GM21515 (cell line): ENCODE results near the gene KIF18A.
A peak's percentile ranks its signal among the peaks of the same experiment; 100 is the strongest.
"Not testable (repeated sequence)": the region's sequence is repeated elsewhere in the genome, so short reads cannot be mapped to it uniquely, and the experiment has no call there.

ENCODE experiments used
- ATAC-seq: cut with Tn5 transposase; IDR thresholded peaks from one replicate; pipeline ENCODE4 v1.9.1; 2021; ENCODE audit not compliant: unreplicated experiment

KIF18A gene

DNA sequence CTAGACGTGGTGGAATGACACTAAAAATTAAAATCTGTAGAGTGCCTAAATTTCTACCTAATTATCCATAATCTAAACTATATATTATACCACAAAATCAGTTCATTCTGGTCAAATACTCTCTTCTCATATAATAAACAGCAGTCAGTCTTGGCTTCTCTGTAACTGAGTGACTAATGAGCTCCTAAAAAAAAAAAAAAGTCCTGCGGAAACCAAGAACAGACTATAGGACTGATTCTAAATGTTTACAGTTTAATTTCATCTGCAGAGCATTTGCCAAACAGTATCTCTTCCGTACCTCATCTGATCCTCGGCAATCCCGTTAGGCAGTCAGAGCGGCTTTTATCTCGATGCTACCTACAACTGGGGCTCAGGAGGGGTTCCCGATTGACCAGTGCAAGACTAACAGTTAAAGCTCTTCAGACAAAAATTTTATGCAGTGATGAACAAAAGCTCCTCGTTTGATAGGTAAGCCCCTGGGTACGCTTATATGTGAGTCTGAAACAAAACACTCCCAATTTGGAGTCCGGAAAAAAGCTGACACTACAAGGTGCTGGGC is 686 bp downstream of the KIF18A start:
- ATAC-seq, result peak; percentile 5

DNA sequence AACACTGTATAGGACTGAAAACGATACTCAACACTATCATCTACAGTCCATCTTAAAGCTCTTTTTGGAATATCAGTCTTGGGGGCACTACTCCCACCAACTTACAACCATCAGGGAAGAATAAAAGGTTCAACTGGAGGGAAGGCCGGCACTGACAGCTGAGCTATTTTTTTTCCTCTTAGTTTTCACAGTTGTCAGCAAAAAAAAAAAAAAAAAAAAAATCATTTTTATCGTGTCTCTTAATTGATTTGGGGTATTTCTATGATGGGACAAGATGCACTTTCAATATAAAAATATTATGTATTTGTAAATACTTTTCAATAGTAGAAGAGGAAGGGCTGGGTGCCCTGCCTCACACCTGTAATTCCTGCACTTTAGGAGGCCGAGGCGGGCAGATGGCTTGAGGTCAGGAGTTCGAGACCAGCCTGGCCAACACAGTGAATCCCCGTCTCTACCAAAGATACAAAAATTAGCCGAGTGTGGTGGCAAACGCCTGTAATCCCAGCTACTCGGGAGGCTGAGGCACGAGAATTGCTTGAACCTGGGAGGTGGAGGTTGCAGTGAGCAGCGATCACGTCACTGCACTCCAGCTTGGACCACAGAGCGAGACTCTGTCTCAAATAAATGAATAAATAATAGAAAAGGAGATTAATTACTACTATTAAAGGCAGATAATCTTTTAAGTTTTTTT is 1.5 kb downstream of the KIF18A start:
- no peak for ATAC-seq

DNA sequence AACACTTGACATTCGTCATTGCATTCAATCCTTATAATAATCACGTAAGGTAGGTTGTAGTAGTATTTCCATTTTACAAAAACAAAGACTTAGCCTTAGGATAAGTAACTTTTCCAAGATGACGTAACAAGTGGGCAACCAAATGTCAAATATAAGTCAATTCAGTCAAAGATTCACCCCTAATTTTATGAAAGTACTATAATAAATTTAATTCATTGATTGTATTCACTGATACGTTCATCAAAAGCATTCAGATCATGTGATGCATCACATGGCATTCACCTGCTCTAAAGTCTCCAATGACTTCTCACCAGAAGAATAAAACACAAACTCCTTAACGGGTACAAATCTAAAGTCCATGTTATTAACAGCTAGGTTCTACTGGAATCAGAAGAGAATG is 2.1 kb downstream of the KIF18A start:
- ATAC-seq, result no peak

GRCh38 chr11:28104984-28105383 is 3.0 kb downstream of the KIF18A start:
- no peak for ATAC-seq

- ATAC-seq, result no peak
These were observed 3.5 kb downstream of the KIF18A start for GRCh38 chr11:28104425-28104824.

DNA sequence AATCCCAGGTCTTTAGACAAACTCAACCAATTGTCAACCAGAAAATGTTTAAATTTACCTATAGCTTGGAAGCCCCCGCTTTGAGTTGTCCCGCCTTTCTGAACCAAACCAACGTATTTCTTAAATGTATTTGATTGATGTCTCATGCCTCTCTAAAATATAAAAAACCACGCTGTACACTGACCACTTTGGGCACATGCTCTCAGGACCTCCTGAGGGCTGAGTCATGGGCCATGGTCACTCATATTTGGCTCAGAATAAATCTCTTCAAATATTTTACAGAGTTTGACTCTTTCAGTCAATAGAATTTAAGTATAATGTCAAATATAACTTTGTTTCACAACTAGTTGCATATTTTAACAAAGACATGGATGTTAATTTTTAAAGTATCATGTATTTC is 5.7 kb downstream of the KIF18A start:
- ATAC-seq, result not testable (repeated sequence)

GRCh38 chr11:28100665-28101064 is 7.3 kb downstream of the KIF18A start:
- ATAC-seq, result no peak

DNA sequence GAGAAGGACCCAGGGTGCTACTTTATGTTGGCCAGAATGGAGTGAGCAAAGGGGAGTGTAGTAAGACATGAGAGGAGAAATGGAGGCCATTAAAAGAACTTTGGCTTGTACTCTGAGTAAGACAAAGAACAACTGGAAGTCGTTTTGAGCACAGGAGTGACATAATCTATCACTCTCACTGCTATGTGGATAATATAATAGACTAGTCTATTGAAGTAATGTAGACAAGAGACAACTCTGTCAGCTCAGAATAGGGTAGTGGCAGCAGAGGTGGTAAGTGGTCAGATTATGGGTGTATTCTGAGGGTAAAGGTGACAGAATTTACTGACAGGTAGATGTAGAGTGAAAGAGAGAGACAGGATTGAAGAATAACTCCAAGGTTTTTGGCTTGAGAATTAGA is 8.2 kb downstream of the KIF18A start:
- no peak for ATAC-seq

- ATAC-seq, result no peak
These were observed 9.7 kb downstream of the KIF18A start for GRCh38 chr11:28098257-28098656.

DNA sequence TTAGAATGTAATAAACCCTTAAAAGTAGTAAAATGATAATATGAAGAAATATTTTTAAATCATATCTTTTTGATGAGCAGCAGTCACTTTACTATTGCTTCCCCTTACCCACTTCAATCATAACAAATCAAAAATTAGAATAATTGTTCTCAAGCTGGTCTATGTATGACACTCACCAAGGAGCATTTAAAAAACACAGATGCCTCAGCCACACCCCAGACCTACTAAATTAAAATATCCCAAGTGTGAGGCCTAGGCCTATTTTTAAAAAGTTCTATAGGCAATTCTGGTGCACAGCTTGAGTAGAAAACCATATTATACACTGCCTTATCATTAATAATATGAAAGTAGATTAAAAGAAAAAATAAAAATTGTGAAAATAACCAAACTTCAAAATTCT is 15.2 kb downstream of the KIF18A start:
- no peak for ATAC-seq

DNA sequence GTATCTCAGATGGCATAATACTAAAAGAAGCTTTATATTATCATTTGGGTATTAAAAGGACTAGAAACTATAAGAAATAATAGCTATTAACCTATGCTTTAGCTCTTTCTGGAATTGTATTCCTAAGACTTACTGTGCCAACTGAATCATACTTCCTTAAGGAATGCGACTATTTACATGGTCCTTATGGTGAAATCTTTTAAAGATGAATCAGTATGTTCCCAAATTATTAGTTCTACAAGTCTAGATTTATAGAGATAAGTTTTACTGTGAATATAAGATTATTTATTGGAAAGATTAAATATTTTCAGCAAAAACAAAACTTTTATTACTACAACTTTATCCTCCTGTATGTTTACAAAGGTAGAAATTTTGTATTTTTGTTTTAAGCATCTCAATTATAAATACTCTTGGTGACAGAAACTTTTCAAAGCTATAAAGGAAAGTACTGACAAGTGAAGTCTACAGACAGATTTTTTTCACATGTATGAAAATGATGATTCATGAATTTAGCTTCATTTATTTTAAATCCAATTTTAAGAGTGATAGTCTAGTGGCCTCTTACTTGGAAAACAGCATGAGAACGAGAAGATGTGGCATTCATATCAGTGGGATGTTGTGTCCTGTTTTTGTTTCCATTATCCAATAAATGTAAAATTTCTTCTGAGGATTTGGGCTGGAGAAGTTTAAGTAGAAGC is 17.8 kb downstream of the KIF18A start:
- ATAC-seq, result no peak

GRCh38 chr11:28089378-28089777 is 18.6 kb downstream of the KIF18A start:
- no peak for ATAC-seq

DNA sequence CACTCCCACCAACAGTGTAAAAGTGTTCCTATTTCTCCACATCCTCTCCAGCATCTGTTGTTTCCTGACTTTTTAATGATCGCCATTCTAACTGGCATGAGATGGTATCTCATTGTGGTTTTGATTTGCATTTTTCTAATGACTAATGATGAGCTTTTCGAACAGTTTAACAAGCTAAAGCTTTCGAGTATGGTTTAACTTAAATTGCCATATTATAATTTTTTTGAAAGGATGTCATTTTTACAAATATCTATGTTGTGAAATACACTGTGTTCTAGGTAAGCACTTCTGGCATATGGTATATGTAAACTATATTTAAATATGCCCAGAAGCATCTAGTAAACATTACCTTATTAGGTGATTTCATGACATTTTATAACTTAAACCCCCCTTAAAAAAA is 20.3 kb downstream of the KIF18A start:
- ATAC-seq, result not testable (repeated sequence)

GRCh38 chr11:28087192-28087591 is 20.8 kb downstream of the KIF18A start:
- ATAC-seq, result not testable (repeated sequence)

DNA sequence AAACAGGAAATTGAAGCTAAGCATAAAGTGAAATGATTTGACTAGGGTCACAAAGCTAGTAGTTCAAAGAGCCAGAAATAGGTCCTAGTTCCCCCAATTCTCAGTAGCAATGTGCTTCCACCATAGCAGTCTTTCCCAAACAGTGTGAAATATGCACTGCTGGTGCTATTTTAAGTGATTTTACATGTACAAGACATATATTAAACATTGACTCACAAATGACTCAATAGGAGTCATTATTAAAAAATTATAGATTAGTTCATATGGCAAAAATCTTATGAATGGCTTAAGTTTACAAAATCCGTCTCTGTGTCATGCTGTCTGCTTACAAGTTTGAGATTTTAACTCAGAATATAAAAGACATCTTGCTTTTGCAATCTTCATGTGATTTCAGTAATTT is 21.4 kb downstream of the KIF18A start:
- no peak for ATAC-seq

- no peak for ATAC-seq
These were observed 24.8 kb downstream of the KIF18A start for GRCh38 chr11:28083118-28083517.

GRCh38 chr11:28077521-28077920 is 30.4 kb downstream of the KIF18A start:
- no peak for ATAC-seq

DNA sequence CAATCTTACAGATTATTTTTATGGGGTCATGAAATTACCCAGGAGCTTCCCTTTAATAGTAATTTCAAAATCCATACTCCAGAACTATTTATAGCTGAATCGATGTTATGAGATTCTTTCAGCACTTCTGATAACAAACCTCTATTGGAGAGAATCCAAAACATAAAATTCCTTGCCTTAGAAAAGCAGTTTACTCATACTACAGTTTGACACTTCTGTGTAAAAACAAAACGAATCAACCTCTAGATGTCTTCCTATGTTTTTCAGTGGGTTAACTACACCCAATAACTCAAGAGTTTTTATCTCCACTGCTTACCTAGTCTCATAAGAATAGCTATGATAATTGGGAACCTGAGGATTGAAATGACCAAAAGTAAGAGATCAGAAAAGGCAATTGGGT is 35.6 kb downstream of the KIF18A start:
- no peak for ATAC-seq

DNA sequence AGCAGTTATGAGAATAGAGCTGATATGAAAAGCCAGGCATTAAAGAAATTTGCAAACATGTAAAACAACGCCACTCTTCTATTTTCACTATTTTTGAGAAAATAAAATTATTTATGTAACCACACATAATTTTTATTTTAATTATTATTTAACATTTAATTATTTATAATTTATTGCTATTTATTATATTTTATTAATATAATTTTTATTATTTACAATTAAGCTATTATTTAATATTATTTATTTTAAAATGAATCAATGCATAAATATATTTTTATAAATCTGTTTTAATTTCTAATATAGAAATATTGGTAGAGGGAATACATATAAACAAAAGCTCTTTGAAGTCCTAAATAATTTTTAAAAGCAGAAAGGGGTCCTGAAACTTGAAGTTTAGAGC is 36.7 kb downstream of the KIF18A start:
- no peak for ATAC-seq

DNA sequence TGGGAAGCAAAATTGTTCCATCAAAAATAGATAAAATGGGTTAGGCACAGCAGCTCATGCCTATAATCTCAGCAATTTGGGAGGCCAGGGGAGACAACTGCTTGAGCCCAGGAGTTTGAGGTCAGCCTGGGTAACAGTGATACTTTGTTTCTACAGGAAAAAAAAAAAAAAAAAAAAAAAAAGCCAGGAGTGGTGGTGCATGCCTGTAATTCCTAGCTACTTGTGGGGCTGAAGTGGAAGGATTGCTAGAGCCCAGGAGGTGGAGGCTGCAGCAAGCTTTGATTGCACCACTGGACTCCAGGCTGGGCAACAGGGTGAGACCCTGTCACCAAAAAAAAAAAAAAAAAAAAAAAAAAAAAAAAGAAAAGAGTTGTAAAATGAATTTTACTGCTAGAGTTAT is 49.6 kb downstream of the KIF18A start:
- no peak for ATAC-seq

GRCh38 chr11:28054821-28055220 is 53.1 kb downstream of the KIF18A start:
- ATAC-seq, result no peak
